Stimulated activated CD4-positive, alpha-beta T cell treated with anti-CD3 and anti-CD28 coated beads, Interleukin-2, amount 100 ng/mL, for 24 hours (primary cell): Measurements from ENCODE around the gene INSIG2.

Source experiments
- DNase-seq, 2 donors: peaks; one replicate each; pipeline ENCODE4 v3.0.0-alpha.2; 2020

Gene INSIG2

DNA sequence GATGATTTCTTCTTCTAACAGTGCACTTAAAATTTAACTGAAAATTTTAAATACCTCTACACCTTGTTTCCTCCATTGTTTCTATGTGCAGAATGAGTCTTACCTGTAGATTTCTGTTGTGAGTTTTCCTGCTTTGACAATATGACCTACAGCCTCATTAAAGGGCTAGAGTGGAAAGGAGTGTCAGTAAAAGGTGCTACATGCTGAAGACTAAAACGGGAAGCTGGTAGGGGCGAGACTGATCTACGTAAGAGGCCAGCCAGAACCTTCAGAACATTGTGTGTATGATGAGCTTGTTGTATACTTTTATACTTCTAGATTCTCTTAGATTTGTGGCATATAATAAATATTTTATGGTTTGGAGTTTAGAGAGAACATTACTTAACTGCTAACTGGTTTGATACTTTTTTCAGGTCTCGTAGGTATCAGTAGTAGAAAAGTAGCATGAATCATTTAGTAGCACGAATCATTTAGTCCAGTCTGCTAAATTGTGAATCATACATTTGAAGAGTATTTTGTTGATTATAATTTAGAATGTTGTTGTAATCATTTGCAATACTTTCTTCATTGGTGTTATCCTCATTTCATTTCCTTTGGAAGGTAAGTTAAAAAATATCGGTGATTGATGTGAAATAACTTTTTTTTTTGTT is 14.3 kb downstream of the INSIG2 start:
- DNase-seq, result no peak

- no peak for DNase-seq
Observed at GRCh38 chr2:118103951-118104940, 16.0 kb downstream of the INSIG2 start.

GRCh38 chr2:118105497-118105896 is 17.2 kb downstream of the INSIG2 start:
- no peak for DNase-seq

DNA sequence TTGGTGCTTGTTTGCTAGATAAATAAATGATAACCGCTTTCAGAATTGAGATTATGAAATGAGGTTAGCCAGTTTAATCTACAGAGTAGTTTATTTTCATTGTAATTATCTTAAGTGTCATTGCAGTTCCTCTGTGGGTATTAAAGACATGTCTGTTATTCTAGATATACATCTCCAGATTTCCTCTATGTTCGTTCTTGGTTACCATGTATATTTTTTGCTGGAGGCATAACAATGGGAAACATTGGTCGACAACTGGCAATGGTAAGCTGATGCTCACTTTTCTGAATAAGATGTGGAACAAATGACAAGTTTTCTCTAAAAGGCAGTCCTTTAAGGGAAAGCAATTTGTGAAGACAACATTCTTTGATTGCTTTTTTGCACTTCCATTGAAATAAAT is 18.7 kb downstream of the INSIG2 start:
- DNase-seq, result no peak

- DNase-seq, result no peak
Observed at GRCh38 chr2:118110310-118110709, 22.0 kb downstream of the INSIG2 start.

- DNase-seq, result no peak
Observed at GRCh38 chr2:118110991-118111390, 22.7 kb downstream of the INSIG2 start.

DNA sequence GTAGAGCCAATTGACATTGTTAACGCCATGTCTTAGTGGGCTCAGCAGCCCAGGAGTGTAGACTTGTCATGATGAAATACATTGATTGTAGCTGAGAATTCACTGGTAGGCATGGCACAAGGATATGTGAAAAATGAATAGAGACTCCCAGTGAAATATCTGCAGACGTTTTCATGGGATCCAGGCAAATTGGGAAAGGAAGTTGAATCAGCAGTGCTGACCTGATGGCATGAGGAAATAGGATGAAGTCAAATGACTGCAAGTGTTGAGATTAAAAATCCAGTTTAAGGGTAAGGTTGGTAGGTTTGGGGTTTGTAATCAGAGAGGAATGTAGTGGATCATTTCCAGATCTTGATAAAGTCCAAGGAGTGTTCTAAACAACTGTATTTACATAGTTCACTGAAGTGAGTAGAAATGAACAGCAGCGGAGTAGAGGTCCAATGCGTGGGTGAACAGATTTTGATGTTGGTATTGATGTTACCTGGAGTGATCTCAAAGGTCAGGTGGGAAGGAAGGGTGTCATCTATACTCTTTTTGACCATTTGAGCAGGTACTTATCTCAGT is 24.6 kb downstream of the INSIG2 start:
- DNase-seq, result no peak

DNA sequence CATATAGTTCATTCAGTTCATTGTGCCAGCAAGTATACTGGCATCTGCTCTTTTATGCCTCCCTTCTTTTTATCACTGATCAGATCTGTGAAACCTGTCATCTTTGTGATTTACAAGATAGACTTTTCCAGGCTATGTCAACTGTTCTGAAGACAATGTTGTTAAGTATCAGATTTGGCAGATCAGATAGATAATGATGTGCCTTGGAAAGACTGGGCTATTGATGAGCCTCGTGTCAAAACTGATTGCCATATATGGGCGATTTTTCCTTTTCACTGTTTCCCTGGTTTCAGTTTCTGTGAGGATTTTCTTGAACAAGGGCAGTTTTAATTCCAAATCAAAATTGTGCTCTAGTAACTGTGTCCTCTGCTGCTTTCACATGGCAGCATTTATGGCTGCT is 26.6 kb downstream of the INSIG2 start:
- DNase-seq, result no peak

DNA sequence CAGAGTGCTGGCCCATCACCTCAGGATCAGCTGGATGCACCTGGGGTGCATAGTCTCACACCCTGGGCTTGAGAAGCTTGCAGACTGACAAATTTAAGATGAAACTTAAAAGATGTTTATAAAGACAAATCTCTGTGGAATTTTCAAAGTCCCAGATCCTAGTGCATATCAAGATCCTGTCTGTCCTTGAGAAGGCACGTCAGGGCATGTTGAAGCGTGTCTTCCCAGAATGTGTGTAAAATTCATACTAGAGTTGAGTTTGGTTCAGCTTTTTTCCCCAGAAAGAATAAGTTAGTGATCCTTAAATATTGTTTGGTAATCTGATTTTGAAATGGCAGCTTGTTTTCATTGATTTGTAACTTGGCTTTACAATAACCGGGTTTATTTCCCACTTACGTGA is 27.5 kb downstream of the INSIG2 start:
- DNase-seq, result no peak

DNA sequence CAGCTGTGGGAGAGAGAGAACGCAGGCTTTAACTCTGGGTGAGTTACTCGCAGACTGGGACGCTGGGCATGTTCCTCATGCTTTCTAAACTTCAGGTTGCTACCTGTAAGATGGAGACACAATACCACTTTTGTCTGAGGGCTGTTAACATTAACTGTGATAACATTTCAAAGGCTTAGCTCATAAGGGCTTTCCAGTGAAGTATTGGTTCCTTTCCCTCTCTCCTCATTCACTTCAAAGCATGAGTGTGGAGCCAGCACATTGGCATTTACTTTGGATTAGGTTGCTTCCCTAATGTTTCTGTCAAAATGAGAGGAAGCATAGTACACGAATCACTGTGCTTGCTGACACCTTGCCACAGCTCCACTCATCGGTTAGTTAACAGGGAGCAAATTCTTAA is 30.2 kb downstream of the INSIG2 start:
- DNase-seq, result no peak

- DNase-seq, result no peak
Observed at GRCh38 chr2:118119158-118119727, 31.0 kb downstream of the INSIG2 start.

- DNase-seq, result no peak
Observed at GRCh38 chr2:118119761-118120400, 31.6 kb downstream of the INSIG2 start.

DNA sequence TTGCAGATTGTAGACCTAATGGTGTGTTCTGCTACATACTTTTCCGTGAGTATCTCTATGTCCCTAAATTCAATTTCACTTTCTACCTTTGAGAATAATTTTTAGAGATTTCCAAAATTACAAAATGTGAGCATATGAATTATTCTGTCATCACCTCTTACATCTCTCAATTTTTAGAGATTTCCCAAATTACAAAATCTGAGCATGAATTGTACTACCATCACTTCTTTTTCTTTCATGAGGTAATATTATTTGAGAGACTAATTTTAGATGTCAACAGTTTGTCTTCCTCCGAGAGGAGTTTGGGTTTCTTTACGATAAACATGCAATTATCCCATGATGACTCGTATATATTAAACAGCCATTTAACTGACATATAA is 32.1 kb downstream of the INSIG2 start:
- no peak for DNase-seq

- DNase-seq, result no peak
Observed at GRCh38 chr2:118121101-118121500, 32.8 kb downstream of the INSIG2 start.

DNA sequence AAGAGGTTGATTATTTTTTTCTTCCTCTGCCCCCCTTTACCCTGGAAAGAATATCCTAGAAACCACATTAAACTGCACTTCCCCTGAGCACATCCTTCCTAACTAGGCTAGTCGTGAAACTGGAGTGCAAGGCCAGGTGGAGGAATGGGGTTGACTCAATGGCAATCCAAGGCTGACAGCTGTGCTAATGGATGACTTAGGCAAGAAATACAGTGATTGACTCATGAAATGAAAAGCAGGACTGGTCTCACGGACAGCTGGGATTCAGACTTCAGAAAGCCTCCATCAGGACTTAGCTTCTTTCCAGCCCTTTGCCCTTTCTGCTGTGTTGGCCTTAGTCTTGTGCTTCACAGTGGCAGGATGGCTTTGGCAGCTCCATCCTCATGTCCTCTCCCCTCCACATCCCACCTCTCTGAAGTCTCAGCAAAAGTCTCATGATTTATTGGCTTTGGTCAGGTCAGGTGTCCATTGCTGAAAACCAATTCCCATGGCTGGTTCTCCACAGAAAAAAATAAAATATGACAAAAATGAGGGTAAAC is 33.8 kb downstream of the INSIG2 start:
- DNase-seq, result no peak

DNA sequence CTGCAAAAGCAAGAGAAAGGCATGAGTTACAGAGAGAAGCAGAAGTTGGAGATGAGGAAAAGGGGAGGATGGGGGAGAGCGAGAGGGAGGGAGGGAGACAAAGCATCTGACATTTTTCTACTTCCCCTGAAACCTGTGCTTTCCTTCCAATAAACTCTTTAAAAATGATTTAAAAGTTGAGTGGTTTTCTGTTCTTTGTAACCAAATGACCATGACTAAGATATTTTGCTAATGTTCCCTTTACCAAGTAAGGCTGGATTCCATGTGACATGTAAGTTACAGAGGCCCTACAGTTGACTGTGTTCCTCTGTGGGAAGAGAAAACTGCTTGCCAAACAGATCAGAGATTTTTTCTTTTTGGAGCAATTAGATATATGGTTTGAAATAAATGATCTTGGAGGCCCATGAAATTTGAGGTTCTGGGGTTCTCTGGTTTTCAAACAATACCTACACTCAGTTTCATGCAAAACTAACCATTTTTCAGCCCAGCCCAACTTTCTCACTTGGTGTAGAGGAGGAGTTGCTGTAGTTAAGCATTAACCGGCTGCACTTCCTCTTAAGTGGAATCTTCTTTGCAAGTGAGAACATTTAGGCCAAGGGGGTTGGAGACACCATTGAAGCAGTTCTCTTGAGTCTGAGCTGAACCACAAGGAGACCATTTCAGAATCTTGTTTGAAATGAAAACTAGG is 34.5 kb downstream of the INSIG2 start:
- no peak for DNase-seq

DNA sequence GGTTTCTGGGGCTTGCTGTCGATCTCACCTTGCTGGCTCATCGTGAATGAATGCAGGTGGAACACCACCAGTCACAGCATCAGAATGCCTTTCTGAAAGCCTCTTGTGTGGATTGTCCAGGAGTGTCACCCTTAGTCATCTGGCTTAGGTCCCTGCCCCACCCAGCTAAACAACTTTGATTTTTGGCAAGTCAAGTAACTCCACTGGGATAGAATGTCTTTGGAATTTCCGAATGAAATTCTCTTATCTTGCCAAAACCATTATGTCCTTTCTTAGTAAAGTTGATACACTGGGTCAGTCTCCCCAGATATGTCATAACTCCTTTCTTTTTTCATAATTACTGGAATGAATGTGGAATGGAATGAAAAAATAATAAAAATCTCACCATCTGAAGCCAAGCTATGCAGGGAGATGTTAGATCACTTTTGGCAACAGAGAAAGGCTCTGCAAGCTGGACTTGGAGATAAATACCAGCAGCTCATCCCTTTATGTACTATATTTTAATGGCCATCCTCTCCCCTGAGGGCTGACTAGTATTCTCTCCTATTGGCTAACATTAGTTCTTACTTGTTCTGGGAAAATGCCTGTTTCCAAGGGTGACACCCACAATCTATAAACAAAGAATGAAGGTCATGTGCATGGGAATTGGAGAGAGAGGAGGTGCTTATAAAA is 35.4 kb downstream of the INSIG2 start:
- DNase-seq, result no peak

GRCh38 chr2:118124288-118124891 is 36.1 kb downstream of the INSIG2 start:
- no peak for DNase-seq

- DNase-seq, result no peak
Observed at GRCh38 chr2:118127250-118127649, 39.0 kb downstream of the INSIG2 start.

DNA sequence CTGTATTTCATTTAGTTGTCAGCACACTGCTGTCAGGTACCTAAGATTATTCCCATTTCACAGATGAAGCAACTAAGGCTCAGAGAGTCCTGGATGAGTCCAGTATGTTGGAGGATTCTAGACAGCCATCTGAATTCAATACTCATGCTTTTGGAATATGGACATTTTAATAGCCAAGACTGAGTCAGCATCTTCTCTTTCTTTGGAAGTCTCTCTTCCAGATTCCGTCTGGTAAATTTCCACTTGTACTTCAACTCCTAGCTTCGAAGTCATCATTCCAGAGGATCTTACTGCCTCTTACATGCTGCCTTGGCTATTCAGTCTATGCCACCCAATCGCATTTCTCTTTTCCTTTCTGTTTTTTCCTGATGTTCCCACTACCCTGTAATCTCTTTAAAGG is 40.6 kb downstream of the INSIG2 start:
- no peak for DNase-seq

GRCh38 chr2:118130385-118130784 is 42.1 kb downstream of the INSIG2 start:
- no peak for DNase-seq
